Type B pancreatic cell (in vitro differentiated cells): ENCODE measurements around the gene MARK2. TPM values are rescaled to one million over a fixed set of nuclear protein-coding genes. Genes with fewer than 3 reads are reported as not detected.

ENCODE experiments used
- DNase-seq: peaks from one replicate; pipeline ENCODE4 v3.0.0; 2021; ENCODE audit warnings: mixed read lengths; ENCODE audit not compliant: unreplicated experiment; ENCODE audit errors: extremely low spot score
- H3K27ac Mint-ChIP-seq: 2 replicates; pipeline ENCODE4 v1.8.0; 2021; ENCODE audit warnings: mild to moderate bottlenecking, mixed read lengths
- H3K27me3 Mint-ChIP-seq: 2 replicates; pipeline ENCODE4 v1.8.0; 2021; ENCODE audit warnings: mixed read lengths
- H3K36me3 Mint-ChIP-seq: 2 replicates; pipeline ENCODE4 v1.8.0; 2021; ENCODE audit warnings: mixed read lengths
- H3K4me1 Mint-ChIP-seq: one replicate; pipeline ENCODE4 v1.8.0; 2021; ENCODE audit warnings: mixed read lengths; ENCODE audit not compliant: unreplicated experiment
- H3K4me3 Mint-ChIP-seq: 2 replicates; pipeline ENCODE4 v1.8.0; 2021; ENCODE audit warnings: mild to moderate bottlenecking, mixed read lengths
- H3K9me3 Mint-ChIP-seq: 2 replicates; pipeline ENCODE4 v1.8.0; 2021; ENCODE audit warnings: mixed read lengths
- total RNA-seq: library from RNA; stranded (reverse); gene quantifications from 2 replicates; pipeline ENCODE4 v1.2.1, GENCODE V29; 2021; ENCODE audit warnings: low replicate concordance
- TF ChIP-seq, protein P1 (sequence below): fragments of 200-600 bp; sonication (generic); conservative IDR thresholded peaks from 2 replicates; pipeline ENCODE4 v1.5.0; 2021; ENCODE audit warnings: antibody characterized with exemption, mild to moderate bottlenecking

Gene MARK2
- total RNA-seq, 1 donor from 2014 or later, result 52.8 TPM

DNA sequence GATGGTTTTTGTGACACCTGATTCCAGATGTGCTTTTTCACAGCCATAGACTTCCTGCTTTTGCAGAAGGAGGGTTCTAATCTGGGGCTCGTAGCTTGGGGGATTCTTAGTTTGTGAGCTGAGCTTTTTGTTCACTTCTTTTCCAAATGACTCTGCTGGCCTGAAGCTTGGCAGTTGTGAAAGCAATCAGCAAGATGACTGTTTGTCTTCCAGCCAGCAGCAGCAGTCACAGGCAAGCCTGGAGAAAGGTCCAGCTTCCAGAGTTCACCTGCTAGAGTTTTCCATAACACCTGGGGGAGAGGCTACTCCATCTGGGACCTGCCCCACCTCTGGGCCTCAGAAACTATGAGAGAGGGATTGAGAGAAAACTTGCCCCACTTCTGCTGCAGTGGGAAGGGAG is 4.1 kb downstream of the MARK2 start:
- peaks cover 9% of the 10 kb centered on the region for H3K36me3 Mint-ChIP-seq
- peaks cover 51% of the 10 kb centered on the region for H3K4me1 Mint-ChIP-seq
- TF ChIP-seq, protein P1, sequence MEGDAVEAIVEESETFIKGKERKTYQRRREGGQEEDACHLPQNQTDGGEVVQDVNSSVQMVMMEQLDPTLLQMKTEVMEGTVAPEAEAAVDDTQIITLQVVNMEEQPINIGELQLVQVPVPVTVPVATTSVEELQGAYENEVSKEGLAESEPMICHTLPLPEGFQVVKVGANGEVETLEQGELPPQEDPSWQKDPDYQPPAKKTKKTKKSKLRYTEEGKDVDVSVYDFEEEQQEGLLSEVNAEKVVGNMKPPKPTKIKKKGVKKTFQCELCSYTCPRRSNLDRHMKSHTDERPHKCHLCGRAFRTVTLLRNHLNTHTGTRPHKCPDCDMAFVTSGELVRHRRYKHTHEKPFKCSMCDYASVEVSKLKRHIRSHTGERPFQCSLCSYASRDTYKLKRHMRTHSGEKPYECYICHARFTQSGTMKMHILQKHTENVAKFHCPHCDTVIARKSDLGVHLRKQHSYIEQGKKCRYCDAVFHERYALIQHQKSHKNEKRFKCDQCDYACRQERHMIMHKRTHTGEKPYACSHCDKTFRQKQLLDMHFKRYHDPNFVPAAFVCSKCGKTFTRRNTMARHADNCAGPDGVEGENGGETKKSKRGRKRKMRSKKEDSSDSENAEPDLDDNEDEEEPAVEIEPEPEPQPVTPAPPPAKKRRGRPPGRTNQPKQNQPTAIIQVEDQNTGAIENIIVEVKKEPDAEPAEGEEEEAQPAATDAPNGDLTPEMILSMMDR, result no peak
- peak overlapping the region; percentile 89 for H3K27ac Mint-ChIP-seq
- peak overlapping the region; percentile 93 for H3K4me3 Mint-ChIP-seq
- H3K27me3 Mint-ChIP-seq, result no peaks in the 10 kb centered on the region
- H3K9me3 Mint-ChIP-seq, result no peaks in the 10 kb centered on the region
- DNase-seq, result no peak

- Mint-ChIP-seq H3K9me3 (no peaks in the 10 kb centered on the region), H3K4me1 (peaks cover 49% of the 10 kb centered on the region), H3K4me3 (no peak overlapping the region), H3K36me3 (peaks cover 9% of the 10 kb centered on the region), H3K27ac (peak overlapping the region; percentile 75), H3K27me3 (no peaks in the 10 kb centered on the region)
- DNase-seq, result no peak
- TF ChIP-seq, protein P1, result no peak
These were observed 5.9 kb downstream of the MARK2 start for GRCh38 chr11:63844836-63845235.

DNA sequence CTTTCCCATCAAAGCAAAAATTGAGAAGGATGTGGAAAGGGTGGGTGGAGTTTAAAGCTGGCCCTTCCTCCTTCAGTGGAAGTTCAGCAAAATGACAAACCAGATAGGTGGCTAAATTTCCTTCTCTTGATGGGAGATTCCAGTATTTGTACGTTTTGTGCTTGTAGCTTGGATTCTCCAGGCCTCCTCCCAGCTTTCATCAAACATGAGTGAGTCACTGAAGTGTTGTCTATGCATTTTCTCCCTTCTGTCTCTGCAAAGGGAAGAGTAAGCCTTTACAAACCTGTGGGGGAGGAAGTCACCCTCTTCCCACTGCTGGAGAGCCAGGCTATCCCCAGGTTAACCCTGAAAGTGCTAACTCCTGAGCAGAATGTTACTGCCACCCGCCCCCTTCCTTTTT is 6.4 kb downstream of the MARK2 start:
- TF ChIP-seq, protein P1, result no peak
- H3K36me3 Mint-ChIP-seq, result peaks cover 9% of the 10 kb centered on the region
- H3K4me1 Mint-ChIP-seq, result peaks cover 47% of the 10 kb centered on the region
- no peak for DNase-seq
- H3K27me3 Mint-ChIP-seq, result no peaks in the 10 kb centered on the region
- no peak overlapping the region for H3K4me3 Mint-ChIP-seq
- H3K27ac Mint-ChIP-seq, result peak overlapping the region; percentile 75
- H3K9me3 Mint-ChIP-seq, result no peaks in the 10 kb centered on the region

DNA sequence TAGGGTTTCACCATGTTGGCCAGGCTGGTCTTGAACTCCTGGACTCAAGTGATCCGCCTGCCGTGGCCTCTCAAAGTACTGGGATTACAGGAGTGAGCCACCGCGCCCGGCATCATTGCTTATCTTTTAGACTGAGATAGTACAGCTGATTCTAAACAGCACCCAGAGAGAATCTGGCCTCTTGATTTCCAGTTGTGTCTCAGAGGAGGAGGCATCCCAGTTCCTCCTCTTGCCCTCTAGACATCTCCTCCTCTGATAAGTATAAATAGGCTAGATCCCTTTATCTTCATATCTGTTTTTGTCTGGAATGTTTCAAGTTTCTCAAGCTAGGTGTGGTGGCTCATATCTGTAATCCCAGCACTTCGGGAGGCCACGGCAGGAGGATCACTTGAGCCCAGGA is 7.0 kb downstream of the MARK2 start:
- TF ChIP-seq, protein P1, result no peak
- Mint-ChIP-seq H3K4me3 (no peak overlapping the region), H3K36me3 (peaks cover 9% of the 10 kb centered on the region), H3K27me3 (no peaks in the 10 kb centered on the region), H3K9me3 (no peaks in the 10 kb centered on the region), H3K4me1 (peaks cover 46% of the 10 kb centered on the region), H3K27ac (peak overlapping the region; percentile 75)
- DNase-seq, result no peak

GRCh38 chr11:63846897-63847296 is 8.0 kb downstream of the MARK2 start:
- TF ChIP-seq, protein P1, result no peak
- Mint-ChIP-seq H3K9me3 (no peaks in the 10 kb centered on the region), H3K4me3 (peak overlapping the region; percentile 48), H3K36me3 (peaks cover 11% of the 10 kb centered on the region), H3K27me3 (no peaks in the 10 kb centered on the region), H3K27ac (peak overlapping the region; percentile 92), H3K4me1 (peaks cover 45% of the 10 kb centered on the region)
- DNase-seq, result no peak

DNA sequence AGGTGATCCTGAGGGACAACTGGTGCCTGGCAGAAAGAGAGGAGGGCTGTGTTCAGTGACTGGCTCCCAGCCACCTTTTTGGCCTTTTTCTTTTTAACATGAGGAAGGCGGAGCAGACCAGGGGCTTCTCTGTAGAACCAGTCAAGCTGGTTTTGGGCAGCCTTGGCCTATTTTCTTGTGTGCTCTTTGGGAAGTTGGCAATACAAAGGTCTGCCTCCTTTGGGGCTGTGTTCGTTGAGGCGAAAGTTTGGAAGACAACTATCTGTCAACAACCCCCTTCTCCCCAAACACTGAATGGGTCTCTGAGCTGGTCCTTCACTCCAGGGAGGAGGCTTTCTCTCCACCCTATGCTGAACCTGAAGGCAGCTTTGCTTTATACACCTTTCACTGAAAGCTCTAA is 8.5 kb downstream of the MARK2 start:
- Mint-ChIP-seq H3K27me3 (no peaks in the 10 kb centered on the region), H3K36me3 (peaks cover 10% of the 10 kb centered on the region), H3K27ac (peak overlapping the region; percentile 92), H3K9me3 (no peaks in the 10 kb centered on the region), H3K4me1 (peaks cover 44% of the 10 kb centered on the region), H3K4me3 (peak overlapping the region; percentile 48)
- DNase-seq, result no peak
- TF ChIP-seq, protein P1, result no peak
